CD4-positive, alpha-beta T cell treated with Interleukin-17A for 1 hour (primary cell): Measurements from ENCODE around the gene TIMM13.
"Not testable (repeated sequence)": the region's sequence is repeated elsewhere in the genome, so short reads cannot be mapped to it uniquely, and the experiment has no call there.

Experiments
- DNase-seq: peaks from one replicate; pipeline ENCODE4 v3.0.0-alpha.2; 2020

TIMM13 gene

DNA sequence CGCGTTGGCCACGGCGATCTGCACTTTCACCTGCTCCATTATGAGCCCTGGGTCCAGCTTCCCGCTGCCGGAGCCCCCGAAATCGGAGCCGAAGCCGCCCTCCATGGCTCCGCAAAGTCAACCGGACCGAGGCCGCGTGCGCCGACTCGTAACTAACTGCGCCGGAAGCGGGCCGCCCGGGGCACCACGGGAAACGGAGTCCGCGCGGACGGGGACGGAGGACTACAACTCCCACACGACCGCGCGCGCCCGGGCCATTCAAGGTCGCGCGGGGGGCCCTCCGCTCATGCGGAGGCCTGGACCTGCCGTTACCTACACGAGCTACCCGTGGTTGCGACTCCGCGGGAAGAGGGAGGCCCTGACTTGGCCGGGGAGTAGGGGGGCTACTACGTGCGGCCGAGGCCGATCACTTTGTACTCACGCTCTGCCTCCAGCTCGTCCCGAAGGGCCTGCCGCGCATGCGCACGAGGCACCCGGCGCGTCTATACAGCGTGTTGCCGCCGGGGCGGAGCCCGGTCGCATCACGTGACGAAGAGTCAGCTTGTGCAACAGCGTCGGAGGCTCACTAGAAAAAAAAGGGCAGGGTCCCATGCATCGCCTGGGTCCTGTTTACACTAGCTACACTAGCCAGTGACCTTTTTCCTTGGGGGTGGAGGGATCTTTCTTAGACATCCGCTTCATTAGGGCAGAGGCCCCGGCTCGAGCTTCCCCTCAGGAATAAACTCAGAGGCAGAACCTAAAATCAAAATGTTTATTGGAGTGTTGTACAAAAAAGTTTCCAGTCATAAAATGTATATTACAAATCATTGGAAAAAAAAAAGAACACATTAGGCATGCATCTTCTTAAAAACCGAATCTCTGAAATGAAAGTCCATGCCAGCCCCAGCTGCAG lies at the start of gene TIMM13:
TSS of gene TIMM13 (minus strand) at position 158 of the 892 bp plus-strand sequence. CDS start at position 105, 53 bp downstream.
- peak; percentile 95 for DNase-seq

GRCh38 chr19:2476451-2477140 lies 49.2 kb upstream of the TIMM13 start:
- DNase-seq: peak; percentile 68

DNA sequence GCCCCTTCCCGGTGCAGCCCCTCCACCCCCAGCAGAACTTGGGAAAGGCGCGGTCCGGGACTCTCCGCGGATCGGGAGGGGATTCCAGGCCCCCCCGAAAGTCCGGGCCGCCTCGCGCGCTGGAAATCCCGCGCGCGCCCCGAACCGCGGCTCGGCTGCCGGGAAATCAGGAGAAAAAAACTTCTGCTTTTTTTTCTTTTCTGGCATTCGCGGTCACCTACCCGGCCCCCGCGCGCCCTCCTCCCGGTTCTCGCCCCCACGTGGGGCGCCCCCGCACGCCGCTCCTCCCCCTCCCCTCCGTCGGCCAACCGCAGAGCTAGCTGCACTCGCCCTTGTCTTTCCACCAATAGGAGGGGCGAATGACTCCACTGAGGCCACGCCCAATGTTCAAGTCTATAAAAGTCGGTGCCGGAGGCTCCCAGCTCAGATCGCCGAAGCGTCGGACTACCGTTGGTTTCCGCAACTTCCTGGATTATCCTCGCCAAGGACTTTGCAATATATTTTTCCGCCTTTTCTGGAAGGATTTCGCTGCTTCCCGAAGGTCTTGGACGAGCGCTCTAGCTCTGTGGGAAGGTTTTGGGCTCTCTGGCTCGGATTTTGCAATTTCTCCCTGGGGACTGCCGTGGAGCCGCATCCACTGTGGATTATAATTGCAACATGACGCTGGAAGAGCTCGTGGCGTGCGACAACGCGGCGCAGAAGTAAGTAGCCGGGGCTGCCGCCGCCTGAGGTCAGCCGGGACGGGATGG lies 48.5 kb upstream of the TIMM13 start, which contains the start of gene GADD45B:
TSS of gene GADD45B (plus strand) at position 426 of the 749 bp plus-strand sequence. CDS start at position 658, 232 bp downstream.
- DNase-seq: peak; percentile 98

DNA sequence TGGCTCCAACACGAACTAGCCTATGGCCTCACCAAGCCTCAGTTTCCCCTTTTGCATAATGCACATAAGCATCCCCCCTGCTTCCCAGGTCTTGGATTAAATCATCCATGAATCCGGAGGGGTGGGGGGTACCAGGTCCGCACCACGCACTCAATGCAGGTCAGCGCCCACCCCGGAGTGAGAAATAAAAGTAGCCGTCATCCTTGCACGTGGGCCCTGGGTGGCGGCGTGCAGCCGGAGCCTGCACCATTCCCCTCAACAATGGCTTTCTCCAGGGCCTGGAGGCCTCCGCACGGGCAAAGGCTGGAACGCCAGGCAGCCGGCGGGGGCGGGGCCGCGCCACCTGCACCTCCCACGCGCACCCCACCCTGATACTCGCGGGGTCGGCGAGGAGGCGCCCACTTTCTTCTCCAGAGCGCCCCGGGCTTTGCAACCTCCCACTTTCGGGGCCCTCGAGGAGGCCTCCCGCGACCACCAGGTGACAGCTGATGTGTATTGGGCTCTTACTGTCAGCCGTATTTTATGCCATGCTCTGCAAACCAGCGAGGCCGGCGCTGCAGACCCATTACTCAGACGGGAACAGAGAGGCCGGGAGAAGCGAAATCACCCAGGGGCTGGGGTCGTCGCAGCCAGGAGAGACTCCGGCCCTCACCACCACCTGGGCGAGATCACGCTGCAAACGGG lies 47.8 kb upstream of the TIMM13 start:
- peak; percentile 64 for DNase-seq

DNA sequence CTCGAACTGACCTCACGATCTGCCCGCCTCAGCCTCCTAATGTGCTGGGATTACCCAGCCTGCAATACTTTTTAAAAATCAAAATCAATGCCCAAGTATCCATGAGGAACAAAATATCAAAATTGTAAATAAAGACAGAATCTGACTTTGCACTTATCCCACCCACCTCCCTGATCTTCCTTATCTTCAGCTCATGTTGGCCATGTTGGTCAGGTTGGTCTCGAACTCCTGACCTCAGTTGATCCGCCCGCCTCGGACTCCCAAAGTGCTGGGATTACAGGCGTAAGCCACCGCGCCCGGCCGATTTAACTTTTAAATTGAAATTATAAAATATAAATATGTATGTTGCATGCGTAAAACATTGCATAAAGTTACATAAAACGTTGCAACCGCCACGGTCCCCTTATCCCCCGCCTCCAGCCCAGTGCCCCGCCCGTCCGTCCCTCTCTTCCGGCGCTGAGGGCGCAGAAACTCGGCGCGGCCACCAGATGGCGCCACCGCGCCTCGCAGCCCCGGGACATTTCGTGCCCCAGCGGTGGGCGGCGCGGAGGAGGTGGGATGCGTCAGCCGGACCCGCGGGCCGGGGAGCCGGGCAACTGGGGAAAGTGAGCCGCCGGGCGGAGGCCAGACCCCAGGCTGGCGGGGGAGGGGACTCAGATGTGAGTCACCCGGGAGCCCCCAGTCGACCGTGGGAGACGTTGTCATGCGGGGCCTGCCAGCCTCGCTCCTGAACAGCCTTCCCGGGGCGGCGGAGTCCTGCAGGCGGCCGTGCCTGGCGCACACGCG lies 47.0 kb upstream of the TIMM13 start:
- DNase-seq: peak; percentile 87

- not testable (repeated sequence) for DNase-seq
These were observed 42.5 kb upstream of the TIMM13 start for GRCh38 chr19:2469915-2470200.

DNA sequence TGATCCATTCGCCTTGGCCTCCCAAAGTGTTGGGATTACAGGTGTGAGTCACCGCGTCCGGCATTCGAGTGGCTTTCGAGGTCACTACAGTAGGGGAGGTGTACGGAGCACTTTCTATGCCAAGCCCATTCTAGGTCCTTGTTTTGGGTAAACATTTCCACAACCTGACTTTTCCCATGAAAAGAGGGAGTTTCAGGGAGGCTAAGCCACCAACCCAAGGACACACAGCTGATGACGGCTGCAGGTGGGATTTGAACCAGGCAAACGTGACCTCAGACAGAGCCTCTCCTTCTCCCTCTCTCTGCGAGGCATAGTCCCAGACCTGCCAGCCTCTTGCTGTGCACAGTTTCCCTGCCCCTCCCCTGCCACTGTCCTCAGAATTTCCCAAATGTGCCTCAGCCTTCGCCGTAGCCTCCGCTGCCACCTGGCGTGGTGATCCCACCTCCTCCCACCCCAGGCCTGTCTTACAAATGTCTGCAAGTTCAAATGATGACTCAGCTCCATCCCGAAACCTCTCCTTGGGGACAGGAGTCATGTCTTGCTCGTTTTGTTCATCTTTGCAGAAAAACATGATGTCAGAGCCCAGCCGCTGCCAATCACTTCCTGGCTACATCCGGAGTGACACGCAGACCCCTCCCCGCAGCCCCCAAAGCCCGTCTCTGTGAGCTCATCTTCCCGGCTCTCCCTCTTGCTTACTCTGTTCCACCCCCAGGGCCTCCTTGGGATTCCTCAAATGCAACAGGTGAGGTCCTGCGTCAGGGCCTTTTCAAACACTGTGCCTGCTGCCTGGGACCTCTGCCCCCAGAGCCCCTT lies 41.9 kb upstream of the TIMM13 start:
- DNase-seq: no peak

DNA sequence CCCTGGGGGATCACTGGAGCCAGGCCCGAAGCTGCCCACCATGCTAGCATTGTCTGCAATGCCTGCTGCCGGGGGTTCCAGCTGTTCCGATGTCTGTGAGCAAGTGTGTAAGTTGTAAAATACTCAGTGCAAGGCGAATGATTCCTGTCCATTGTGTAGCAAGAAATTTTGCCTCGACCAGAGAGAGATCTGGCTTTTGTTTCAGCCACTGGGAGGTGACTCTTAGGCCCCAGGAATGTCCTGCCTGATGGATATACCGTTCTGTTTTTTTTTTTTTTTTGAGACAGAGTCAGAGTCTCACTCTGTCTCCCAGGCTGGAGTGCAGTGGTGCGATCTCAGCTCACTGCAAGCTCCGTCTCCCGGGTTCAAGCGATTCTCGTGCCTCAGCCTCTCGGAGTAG lies 41.2 kb upstream of the TIMM13 start:
- DNase-seq: no peak

GRCh38 chr19:2464389-2464788 lies 37.0 kb upstream of the TIMM13 start:
- no peak for DNase-seq

GRCh38 chr19:2463694-2464093 lies 36.3 kb upstream of the TIMM13 start:
- not testable (repeated sequence) for DNase-seq

DNA sequence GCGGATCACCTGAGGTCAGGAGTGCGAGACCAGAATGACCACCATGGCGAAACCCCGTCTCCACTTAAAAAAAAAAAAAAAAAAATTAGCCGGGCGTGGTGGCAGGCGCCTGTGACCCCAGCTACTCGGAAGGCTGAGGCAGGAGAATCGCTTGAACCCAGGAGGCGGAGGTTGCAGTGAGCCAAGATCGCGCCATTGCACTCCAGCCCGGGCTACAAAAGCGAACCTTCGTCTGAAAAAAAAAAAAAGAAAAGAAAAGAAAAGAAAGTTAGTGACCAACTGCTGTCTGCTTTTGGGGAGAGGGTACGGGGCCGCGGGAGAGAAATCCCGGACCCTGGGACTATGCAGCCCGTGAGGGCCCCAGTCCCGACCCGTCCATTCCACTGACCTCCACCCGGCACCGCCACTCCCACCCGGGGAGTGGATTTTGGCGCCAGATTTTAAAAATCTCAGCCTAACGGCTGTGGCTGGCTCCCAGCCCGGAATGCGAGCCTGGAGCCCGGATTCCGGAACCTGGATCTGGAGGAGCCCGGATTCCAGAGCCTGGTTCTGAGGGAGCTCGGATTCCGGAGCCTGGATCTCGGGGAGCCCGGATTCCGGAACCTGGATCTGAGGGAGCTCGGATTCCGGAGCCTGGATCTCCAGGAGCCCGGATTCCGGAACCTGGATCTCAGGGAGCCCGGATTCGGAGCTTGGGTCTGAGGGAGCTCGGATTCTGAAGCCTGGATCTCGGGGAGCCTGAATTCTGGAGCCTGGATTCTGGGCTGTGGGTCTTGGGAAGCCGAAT lies 35.4 kb upstream of the TIMM13 start:
- DNase-seq: no peak

GRCh38 chr19:2461751-2462634 lies 34.6 kb upstream of the TIMM13 start:
- peak; percentile 58 for DNase-seq

GRCh38 chr19:2460245-2460644 lies 32.9 kb upstream of the TIMM13 start:
- no peak for DNase-seq

GRCh38 chr19:2458776-2459175 lies 31.4 kb upstream of the TIMM13 start:
- DNase-seq: not testable (repeated sequence)

- no peak for DNase-seq
These were observed 30.7 kb upstream of the TIMM13 start for GRCh38 chr19:2458054-2458453.

DNA sequence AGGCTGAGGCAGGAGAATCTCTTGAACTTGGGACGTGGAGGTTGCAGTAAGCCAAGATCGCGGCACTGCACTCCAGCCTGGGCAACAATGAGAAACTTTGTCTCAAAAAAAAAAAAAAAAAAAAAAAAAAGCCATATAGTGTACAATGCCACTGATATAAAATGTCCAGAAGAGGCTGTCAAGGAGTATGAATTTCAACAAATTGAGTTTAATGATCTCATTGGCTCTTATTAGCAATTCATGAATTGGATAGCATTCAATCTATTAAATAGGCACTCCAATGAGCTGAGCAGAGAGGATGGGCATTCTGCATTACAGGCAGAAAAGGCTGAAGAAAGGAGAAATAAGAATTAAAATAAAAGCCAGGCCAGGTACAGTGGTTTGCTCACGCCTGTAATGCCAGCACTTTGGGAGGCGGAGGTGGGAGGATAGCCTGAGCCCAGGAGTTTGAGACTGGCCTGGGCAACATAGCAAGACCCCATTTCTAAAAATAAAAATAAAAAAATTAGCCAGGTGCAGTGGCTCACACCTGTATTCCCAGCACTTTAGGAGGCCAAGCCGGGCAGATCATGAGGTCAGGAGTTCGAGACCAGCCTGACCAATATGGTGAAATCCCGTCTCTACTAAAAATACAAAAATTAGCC lies 30.1 kb upstream of the TIMM13 start:
- no peak for DNase-seq

DNA sequence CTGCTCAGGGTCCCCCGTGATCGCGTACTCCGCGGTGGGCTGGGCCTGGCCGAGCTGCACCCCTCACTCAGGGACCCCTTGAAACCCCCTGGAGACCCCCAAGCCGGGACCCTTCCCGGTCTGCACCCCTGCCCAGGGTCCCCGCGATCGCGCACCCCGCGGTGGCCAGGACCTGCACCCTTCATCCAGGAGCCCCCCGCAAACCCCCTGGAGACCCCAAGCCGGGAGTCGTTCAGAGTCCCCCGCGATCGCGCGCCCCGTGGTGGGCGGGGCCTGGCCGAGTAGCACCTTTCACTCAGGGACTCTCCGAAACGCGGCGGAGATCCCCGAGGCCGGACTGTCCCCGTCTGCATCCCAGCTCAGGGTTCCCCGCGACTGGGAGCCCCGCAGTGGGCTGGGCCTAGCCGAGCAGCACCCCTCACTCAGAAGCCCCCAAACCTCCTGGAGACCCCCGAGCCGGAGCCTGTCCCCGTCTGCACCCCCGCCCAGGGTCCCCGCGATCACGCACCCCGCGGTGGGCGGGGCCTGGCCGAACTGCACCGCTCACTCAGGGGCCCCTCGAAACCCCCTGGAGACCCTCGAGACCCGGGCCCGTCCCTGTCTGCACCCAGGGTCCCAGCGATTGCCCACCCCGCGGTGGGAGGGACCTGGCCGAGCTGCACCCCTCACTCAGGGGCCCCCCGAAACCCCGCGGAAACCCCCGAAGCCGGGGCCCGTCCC lies 28.6 kb upstream of the TIMM13 start:
- peak; percentile 65 for DNase-seq
